ENCODE results near the gene ATG2B. TPM values are rescaled to one million over a fixed set of nuclear protein-coding genes. Genes with fewer than 3 reads are reported as not detected.

ATG2B gene
- total and polyA plus RNA-seq, 9 of the 15 experiments (the other 6 are each of a cell fraction or from before 2014, with no cell fraction given), result 0.83 to 12.9 (median 8.7) TPM

- no peaks in the 10 kb centered on the region for H4K20me1 ChIP-seq (replicated peaks; ENCODE audit: control insufficient read depth, insufficient read depth, low read length)
- no peak overlapping the region for H3K9ac ChIP-seq (ENCODE audit: insufficient read depth in 1 of 2, low read depth in 2 of 2, low read length in 2 of 2)
- no peak overlapping the region for H2AFZ ChIP-seq (ENCODE audit: low read depth, low read length)
- no peaks in the 10 kb centered on the region for H3K79me2 ChIP-seq (ENCODE audit: control insufficient read depth, insufficient read depth, low read length)
- intact Hi-C loops (cut with micrococcal nuclease), result no loop called here
- CTCF ChIA-PET (ENCODE audit: low intra/inter-chr PET ratio), result interaction anchor here (1.6 kb wide), 1 partner anchor 115 kb away, joined by 4 read pairs; no protein-coding TSS in a partner anchor
- H3K9me1 ChIP-seq (ENCODE audit: control insufficient read depth, insufficient read depth, low read length), result no peaks in the 10 kb centered on the region
- H3K36me3 ChIP-seq (ENCODE audit: control insufficient read depth, insufficient read depth, low read length), result peaks cover 40% of the 10 kb centered on the region; the same call in 2 of the 3 replicates
- in situ Hi-C loops (cut with MboI), result no loop called here
- no peaks in the 10 kb centered on the region for H3K9me3 ChIP-seq (replicated peaks; ENCODE audit: control insufficient read depth, insufficient read depth, low read depth, low read length)
- H3K4me3 ChIP-seq, result no peak overlapping the region
- BruUV-seq (replicated peaks), result no TSS peak
- no peak for DNase-seq (ENCODE audit: extremely low read depth in 1 of 4, low spot score in 3 of 4)
- 85% methylated on average over 8 of the region's 8 CpGs for WGBS (ENCODE audit: insufficient coverage, low coverage, missing lambda C conversion rate)
- FAIRE-seq, result no peak
- no peaks in the 10 kb centered on the region for H3K4me1 ChIP-seq (replicated peaks in 1 of 2; ENCODE audit: control insufficient read depth in 2 of 2, insufficient read depth in 2 of 2, low read length in 2 of 2)
- no peak overlapping the region for H3K4me2 ChIP-seq (ENCODE audit: insufficient read depth, low read length)
- POLR2A ChIA-PET, result no interaction called here
- no peak overlapping the region for H3K27ac ChIP-seq (ENCODE audit: extremely low read depth, low read depth, low read length)
- no peak for ATAC-seq
- H3K27me3 ChIP-seq (ENCODE audit: control insufficient read depth in 2 of 2, insufficient read depth in 2 of 2, low read length in 2 of 2), result no peaks in the 10 kb centered on the region
- TF ChIP-seq TSHZ1 (CRISPR knock-in tag; IDR thresholded peaks at IDR 0.05) (no peak), USF1 (CRISPR knock-in tag; IDR thresholded peaks at IDR 0.05) (no peak), CBX8 (IDR thresholded peaks at IDR 0.05; ENCODE audit: borderline replicate concordance, extremely low read depth, low read depth, low read length, poor library complexity, severe bottlenecking) (no peak), E2F1 (CRISPR knock-in tag; IDR thresholded peaks at IDR 0.05) (no peak), ZBTB1 (CRISPR knock-in tag; IDR thresholded peaks at IDR 0.05; ENCODE audit: borderline replicate concordance, low read depth) (no peak), ESRRB (CRISPR knock-in tag; IDR thresholded peaks at IDR 0.05; ENCODE audit: borderline replicate concordance) (no peak), KAT2B (IDR thresholded peaks at IDR 0.05; ENCODE audit: low read depth, low read length) (no peak), ZBTB7A (IDR thresholded peaks at IDR 0.05; ENCODE audit: borderline replicate concordance, control insufficient read depth, low read depth, low read length) (no peak), POLR2H (tag; IDR thresholded peaks at IDR 0.05; ENCODE audit: low read depth) (no peak), U2AF2 (optimal IDR thresholded peaks at IDR 0.05; ENCODE audit: low read depth, low read length) (no peak)
- TF ChIP-seq, protein P1, sequence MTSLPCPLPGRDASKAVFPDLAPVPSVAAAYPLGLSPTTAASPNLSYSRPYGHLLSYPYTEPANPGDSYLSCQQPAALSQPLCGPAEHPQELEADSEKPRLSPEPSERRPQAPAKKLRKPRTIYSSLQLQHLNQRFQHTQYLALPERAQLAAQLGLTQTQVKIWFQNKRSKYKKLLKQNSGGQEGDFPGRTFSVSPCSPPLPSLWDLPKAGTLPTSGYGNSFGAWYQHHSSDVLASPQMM (CRISPR knock-in tag; IDR thresholded peaks at IDR 0.05), result no peak
- TF ChIP-seq, protein P2, sequence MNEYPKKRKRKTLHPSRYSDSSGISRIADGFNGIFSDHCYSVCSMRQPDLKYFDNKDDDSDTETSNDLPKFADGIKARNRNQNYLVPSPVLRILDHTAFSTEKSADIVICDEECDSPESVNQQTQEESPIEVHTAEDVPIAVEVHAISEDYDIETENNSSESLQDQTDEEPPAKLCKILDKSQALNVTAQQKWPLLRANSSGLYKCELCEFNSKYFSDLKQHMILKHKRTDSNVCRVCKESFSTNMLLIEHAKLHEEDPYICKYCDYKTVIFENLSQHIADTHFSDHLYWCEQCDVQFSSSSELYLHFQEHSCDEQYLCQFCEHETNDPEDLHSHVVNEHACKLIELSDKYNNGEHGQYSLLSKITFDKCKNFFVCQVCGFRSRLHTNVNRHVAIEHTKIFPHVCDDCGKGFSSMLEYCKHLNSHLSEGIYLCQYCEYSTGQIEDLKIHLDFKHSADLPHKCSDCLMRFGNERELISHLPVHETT (CRISPR knock-in tag; conservative IDR thresholded peaks at IDR 0.05 in 1 of 2, IDR thresholded peaks at IDR 0.05 in 1 of 2), result no peak
Measured at GRCh38 chr14:96309133-96309895, 53.8 kb downstream of the ATG2B start.
